Ishikawa (cell line): ENCODE measurements around the gene NBEAL1.

ENCODE experiments used
- CEBPB ChIP-seq: IDR thresholded peaks from 2 replicates; pipeline ENCODE4 v1.6.1; 2012
- CREB1 ChIP-seq: IDR thresholded peaks from 2 replicates; pipeline ENCODE4 v1.6.1; 2012; ENCODE audit warnings: low read depth
- EGR1 ChIP-seq: IDR thresholded peaks from 2 replicates; pipeline ENCODE4 v1.6.1; 2012
- EP300 ChIP-seq: IDR thresholded peaks from 2 replicates; pipeline ENCODE4 v1.6.1; 2012; ENCODE audit warnings: borderline replicate concordance
- FOXM1 ChIP-seq: IDR thresholded peaks from 2 replicates; pipeline ENCODE4 v1.6.1; 2012; ENCODE audit warnings: low read depth, borderline replicate concordance
- MAX ChIP-seq: IDR thresholded peaks from 2 replicates; pipeline ENCODE4 v1.6.1; 2012
- RAD21 ChIP-seq: IDR thresholded peaks from 2 replicates; pipeline ENCODE4 v1.6.1; 2012; ENCODE audit warnings: low read depth
- REST ChIP-seq: IDR thresholded peaks from 2 replicates; pipeline ENCODE4 v1.6.1; 2012; ENCODE audit warnings: low read depth, mild to moderate bottlenecking
- TAF1 ChIP-seq: IDR thresholded peaks from 2 replicates; pipeline ENCODE4 v1.6.1; 2012; ENCODE audit warnings: low read depth, mild to moderate bottlenecking
- TCF12 ChIP-seq: IDR thresholded peaks from 2 replicates; pipeline ENCODE4 v1.6.1; 2012; ENCODE audit warnings: low read depth
- TEAD4 ChIP-seq: IDR thresholded peaks from 2 replicates; pipeline ENCODE4 v1.6.1; 2012
- YY1 ChIP-seq: IDR thresholded peaks from 2 replicates; pipeline ENCODE4 v1.6.1; 2012; ENCODE audit warnings: low read depth

- TF ChIP-seq FOXM1: no peak
- TF ChIP-seq YY1: no peak
- no peak for TF ChIP-seq REST
- TF ChIP-seq CREB1: no peak
- no peak for TF ChIP-seq EP300
- no peak for TF ChIP-seq TCF12
- no peak for TF ChIP-seq EGR1
- TF ChIP-seq TEAD4: no peak
- no peak for TF ChIP-seq RAD21
- TF ChIP-seq CEBPB: no peak
- no peak for TF ChIP-seq MAX
- TF ChIP-seq TAF1: no peak
Observed at GRCh38 chr2:202982779-202983491, 31.7 kb upstream of the NBEAL1 start.
